ENCODE data around the gene DNM3.

Gene DNM3

GRCh38 chr1:172286629-172287076 is 445.4 kb downstream of the DNM3 start:
- no peak for TF ChIP-seq EP300 (IDR thresholded peaks at IDR 0.05; ENCODE audit: borderline replicate concordance)
- no peak for TF ChIP-seq USF1 (IDR thresholded peaks at IDR 0.05)
- no peak for TF ChIP-seq TEAD4 (IDR thresholded peaks at IDR 0.05)
- TF ChIP-seq TAF1 (IDR thresholded peaks at IDR 0.05; ENCODE audit: low read depth) = no peak

- TF ChIP-seq YY1 (IDR thresholded peaks at IDR 0.05; ENCODE audit: low read depth) (no peak), MAX (IDR thresholded peaks at IDR 0.05) (no peak), REST (IDR thresholded peaks at IDR 0.05; ENCODE audit: low read depth) (no peak)
Measured at GRCh38 chr1:172287208-172287607, 445.9 kb downstream of the DNM3 start.

GRCh38 chr1:172288581-172288980 is 447.3 kb downstream of the DNM3 start:
- TF ChIP-seq CREB1 (IDR thresholded peaks at IDR 0.05; ENCODE audit: low read depth) (no peak), NFIC (IDR thresholded peaks at IDR 0.05) (no peak), ZBTB7A (IDR thresholded peaks at IDR 0.05; ENCODE audit: low read depth) (no peak), REST (IDR thresholded peaks at IDR 0.05; ENCODE audit: low read depth) (no peak), USF1 (IDR thresholded peaks at IDR 0.05) (no peak), EGR1 (IDR thresholded peaks at IDR 0.05) (no peak), CEBPB (IDR thresholded peaks at IDR 0.05) (no peak), EP300 (IDR thresholded peaks at IDR 0.05; ENCODE audit: borderline replicate concordance) (no peak), MAX (IDR thresholded peaks at IDR 0.05) (no peak), TCF12 (IDR thresholded peaks at IDR 0.05; ENCODE audit: low read depth) (no peak), RAD21 (IDR thresholded peaks at IDR 0.05; ENCODE audit: low read depth) (no peak), TEAD4 (IDR thresholded peaks at IDR 0.05) (no peak)

GRCh38 chr1:172289448-172289847 is 448.1 kb downstream of the DNM3 start:
- TF ChIP-seq REST (IDR thresholded peaks at IDR 0.05; ENCODE audit: low read depth) = no peak
- TF ChIP-seq NFIC (IDR thresholded peaks at IDR 0.05) = no peak
- TF ChIP-seq YY1 (IDR thresholded peaks at IDR 0.05; ENCODE audit: low read depth) = no peak
- TF ChIP-seq RAD21 (IDR thresholded peaks at IDR 0.05; ENCODE audit: low read depth) = no peak
- no peak for TF ChIP-seq TAF1 (IDR thresholded peaks at IDR 0.05; ENCODE audit: low read depth)
- TF ChIP-seq USF1 (IDR thresholded peaks at IDR 0.05) = no peak
- no peak for TF ChIP-seq TCF12 (IDR thresholded peaks at IDR 0.05; ENCODE audit: low read depth)
- no peak for TF ChIP-seq CEBPB (IDR thresholded peaks at IDR 0.05)
- TF ChIP-seq MAX (IDR thresholded peaks at IDR 0.05) = no peak
- no peak for TF ChIP-seq EGR1 (IDR thresholded peaks at IDR 0.05)
- no peak for TF ChIP-seq CREB1 (IDR thresholded peaks at IDR 0.05; ENCODE audit: low read depth)
- no peak for TF ChIP-seq FOXM1 (IDR thresholded peaks at IDR 0.05; ENCODE audit: borderline replicate concordance, low read depth)
- no peak for TF ChIP-seq TEAD4 (IDR thresholded peaks at IDR 0.05)
- no peak for TF ChIP-seq EP300 (IDR thresholded peaks at IDR 0.05; ENCODE audit: borderline replicate concordance)
- no peak for TF ChIP-seq ZBTB7A (IDR thresholded peaks at IDR 0.05; ENCODE audit: low read depth)
